ENCODE measurements around the gene EEFSEC.

Gene EEFSEC

DNA sequence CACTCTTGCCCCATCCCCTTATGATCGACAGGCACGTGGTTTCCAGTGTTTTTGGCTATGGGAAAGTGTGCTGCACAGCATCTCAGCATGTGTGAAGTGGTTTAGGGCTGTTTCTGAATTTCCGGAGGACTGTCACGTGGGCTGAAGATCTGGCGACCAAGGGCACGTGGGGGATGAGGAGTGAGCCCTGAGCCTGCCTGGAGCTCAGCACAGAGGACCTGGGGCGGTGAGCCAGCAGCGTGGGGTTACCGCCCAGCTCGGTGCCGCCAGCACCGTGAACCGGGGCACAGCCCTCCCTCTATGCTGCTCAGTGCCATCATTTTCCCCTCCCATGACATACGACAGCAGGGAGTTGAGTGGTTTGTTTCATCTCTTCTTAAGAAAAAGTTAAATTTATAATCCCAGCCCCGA lies 163.2 kb downstream of the EEFSEC start:
- no peak for DNase-seq (ENCODE audit: low read depth, low spot score)

DNA sequence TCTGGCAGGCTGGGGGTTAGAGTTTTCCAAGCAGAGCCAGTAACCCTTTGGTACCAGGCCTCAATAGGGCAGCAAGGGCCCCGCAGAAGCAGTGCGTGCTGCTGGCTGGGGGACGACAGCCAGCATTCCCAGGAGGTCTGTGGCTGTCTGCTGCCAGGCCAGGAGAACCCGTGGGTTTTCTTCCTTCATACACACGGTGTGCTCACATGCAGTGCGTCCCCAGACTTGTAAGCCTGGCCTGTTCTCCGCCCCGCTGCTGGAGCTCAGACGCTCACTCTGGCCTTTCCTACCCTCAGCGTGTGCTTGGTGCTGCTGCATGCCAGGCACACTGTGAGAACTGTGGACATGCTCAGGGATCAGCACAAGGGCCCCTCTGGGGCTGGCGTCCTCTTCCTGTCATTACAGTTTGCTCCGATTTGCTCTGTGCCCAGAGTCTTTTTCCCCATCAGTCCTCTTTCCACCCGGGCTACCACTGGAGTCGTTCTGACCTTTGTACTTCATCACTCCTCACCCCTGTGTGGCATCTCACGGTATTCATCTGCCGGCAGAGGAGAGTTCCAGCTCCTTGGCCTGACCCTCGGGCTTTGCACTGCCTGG lies 163.9 kb downstream of the EEFSEC start:
- no peak for DNase-seq (ENCODE audit: low read depth, low spot score)

DNA sequence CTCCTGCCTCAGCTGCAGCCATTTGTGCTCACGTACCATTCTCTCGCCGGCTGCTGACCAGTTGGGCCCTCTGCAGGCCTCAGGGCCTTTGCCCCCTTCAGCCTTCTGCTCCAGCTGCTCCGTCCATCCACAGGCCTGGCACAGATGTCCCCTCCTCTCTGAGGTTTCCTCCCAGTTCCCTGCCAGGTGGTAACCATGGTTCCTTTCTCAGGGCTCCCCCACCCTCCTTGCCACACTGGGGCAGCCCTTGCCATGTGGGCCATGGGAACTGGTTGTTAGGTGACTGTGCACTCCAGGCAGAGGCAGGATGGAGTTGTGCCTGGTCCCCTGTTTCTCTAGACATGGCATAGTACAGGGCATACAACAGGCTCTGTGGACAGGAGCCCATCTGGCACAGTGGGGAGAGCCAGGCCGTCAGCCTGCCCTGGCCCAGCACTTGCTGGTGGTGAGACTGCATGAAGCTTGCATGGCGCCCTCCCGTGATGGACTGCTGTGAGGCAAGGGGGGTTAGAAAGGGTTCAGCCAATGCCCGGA lies 164.5 kb downstream of the EEFSEC start:
- DNase-seq (ENCODE audit: low read depth, low spot score) = no peak

DNA sequence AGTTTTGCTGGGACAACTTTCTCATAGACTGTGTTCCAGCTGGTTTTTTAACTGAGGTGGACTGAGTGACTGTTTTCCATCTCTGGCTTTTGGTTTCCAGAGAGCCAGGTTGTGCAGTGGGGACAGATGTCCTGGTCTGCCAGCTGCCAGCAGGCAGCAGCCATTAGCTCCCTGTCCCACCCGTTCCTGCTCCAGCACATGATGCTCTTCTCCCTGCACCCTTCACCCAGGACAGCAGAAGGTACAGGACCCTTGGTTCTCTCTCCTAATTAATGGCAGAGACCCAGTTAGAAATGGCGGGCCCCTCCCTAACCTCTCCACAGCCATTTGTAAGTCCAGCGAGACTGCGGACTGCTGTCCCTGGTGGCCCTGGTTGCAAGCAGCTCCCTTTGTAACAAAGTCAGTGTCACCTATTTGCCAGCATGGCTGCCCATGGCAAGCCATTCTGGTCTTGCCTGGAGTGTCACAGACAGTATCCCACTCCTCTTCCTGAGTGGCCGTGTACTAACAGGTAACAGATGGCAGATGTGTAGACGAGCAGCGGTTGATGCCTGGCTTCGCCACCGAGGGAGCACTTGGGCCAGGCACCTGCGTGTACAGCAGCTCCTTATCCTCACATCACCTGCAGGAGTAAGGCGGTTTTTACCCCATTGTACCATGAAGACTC lies 165.1 kb downstream of the EEFSEC start:
- DNase-seq (ENCODE audit: low read depth, low spot score) = no peak

DNA sequence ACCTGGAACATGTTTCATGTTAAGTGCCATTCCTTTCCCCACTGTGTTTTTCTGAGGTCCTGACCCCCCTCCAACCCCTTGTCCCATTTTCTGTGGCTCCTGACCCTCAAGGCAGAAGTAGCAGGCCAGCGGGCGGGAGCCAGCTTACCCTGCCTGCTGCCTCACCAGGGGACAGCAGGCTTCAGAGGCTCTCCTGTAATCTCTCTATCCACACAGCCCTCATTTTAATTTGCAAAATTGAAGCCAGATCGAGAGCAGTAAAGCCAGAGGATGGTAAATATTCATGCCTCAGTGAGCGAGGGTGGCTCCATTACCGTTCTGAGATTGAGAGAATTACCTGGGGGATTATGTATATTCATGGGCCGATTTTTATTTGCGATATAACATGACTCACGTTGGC lies 165.8 kb downstream of the EEFSEC start:
- no peak for DNase-seq (ENCODE audit: low read depth, low spot score)

DNA sequence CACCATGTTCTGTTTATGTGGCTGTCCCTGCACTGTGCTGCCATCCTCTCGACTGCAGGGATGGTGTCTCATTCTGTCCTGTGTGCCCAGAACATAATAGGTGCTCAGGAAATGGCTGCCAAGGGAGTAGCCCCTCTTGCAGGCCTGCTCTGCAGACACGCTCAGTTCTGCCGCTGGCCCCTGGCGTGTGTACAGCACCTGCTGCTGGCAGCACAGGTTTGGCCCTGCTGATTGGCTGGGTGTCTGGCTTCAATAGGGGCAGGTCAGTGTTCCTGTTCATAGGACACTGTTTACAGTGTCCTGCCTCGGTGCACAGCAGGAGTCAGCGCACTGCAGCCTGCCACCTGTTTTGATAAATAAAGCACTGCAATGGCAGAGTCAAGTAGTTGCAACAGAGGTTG lies 166.5 kb downstream of the EEFSEC start:
- DNase-seq (ENCODE audit: low read depth, low spot score) = no peak

DNA sequence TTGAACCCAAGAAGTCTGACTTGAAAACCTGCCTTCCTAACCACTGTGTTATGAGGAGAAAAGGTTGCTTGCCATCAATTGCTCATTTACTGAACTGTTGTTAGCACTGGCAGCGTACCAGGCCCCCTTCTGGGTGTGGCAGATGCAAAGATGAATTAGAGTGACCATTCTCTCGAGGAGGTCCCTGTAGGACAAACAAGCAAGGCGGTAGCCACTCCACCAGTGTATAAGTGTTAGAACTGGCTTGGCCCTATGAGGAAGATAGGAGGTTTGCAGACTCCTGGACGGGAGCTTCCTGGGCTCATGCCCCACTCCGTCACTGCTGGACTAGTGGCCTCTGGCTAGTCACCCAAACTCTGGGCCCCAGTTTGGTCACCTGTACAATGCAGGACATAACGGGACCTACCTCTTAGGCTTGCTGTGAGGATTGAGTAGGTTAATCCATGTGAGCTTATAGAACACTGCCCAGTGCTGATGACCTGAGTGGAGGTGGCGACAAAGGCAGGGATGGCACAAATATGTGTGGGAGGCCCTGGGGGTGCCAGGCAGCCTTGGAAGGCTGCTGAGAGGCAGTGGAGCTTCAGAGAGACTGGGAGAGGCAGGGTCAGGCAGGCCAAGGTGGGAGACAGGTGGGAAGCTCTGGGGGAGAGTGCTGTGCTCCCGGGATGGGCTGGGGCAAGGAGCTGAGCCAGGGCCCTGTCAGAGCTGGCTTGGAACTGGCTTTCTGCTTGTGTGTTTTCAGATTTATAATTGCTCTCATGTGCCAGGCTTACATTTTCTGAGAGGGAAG lies 167.5 kb downstream of the EEFSEC start:
- no peak for DNase-seq (ENCODE audit: low read depth, low spot score)

DNA sequence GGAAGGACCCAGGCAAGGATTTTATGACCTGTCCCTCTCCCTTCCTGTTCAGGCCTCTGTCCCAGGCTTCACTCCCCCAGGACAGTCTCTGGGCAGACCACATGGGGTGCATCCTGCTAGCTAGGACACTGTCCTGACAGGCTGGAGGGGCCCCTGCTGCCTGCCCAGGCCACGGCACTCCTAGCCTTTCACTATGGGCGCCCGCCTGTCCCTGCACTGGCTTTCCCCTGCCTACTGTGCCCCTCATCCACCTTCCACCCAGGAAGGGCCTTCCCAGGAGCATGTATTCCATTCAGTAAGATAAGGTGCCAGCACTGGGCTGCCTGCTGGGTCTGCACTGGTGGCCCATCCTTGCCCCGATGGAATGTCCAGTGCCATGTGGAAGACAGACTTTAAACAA lies 168.1 kb downstream of the EEFSEC start:
- no peak for DNase-seq (ENCODE audit: low read depth, low spot score)

DNA sequence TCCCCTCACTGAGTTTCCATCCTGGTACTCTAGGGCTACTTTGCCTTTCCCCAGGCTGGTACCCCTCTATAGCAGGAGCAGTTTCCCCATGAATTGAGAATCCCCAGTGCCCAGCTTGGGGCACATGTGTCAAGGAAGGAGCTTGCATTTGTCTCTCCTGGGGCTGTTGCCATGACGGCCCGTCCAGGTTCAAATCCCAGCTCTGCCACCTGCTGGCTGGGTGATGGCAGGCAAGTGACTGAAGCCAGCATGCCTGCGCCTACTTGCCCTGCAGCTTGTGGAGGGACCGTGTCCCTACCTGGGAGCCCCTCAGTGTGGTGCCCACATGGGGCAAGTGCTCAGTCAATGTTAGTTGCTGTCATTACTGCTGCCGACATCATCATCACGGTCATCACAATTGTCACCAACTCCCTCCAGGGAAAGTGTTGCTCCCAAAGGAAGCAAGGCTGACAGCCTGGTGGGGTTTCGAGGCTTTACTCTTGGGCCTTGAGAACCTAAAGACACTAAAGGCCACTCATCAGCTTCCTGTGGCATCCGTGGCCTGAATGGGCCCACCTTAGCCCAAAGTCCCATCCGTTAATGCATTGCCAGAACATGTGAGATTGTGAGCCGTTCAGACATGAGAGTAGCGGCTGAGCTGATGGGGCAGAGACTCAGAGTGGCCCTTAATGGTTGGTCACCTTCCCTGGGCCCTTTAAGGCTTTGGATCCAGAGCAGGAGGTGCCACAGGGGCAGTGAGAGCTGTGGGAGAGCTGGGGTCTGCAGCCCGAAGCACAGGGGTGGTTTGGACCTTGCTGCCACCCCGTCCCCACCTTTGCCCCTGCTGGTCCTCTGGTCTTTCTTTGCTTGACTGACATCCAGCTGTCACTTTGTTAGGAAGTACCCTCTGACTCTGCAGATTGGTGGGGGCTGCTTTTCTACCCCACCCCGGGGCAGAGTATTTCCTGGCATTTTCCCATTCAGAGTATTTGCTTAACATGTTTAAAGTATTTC lies 169.0 kb downstream of the EEFSEC start:
- DNase-seq (ENCODE audit: low read depth, low spot score) = no peak

DNA sequence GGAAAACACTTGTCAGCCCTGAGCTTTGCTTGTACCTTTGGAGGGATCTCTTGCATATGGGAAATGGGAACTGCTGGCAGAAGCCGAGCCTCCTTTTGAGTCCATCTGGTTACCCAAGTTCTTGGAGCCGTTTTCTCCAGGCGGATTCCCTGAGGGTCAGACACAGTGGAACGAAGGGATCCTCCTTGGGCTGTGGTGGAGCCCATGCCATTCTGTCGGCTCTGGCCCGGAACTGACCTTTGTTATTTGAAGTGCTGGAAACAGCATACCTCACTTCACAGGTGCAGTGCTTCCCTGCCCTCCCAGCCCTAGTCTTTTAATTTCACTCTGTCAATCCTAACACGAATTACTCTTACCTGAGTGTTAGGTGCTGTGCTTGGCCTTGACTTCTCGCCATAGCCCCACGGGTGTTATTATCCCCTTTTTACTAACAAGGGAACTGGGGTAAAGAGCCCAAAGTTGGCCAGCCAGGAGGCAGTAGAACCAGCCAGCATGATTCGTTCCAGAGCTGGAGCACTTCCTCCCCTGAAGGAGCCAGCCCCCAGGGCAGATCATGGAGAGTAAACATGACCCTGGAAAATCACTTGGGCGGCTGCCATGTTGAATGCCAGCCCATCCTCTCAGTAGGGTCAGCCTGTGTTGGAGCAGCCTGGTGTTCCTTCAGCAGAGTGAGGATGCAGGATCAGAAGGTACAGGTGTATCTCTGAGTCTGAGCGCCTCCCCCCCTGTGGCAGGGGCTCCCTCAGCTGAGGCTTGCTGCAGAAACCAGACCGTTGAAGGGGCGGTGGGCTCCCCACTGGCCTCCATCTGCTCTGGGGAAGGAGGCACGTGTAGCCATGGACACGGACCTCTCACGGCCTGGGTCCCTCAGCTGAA lies 170.2 kb downstream of the EEFSEC start:
- DNase-seq (ENCODE audit: low read depth, low spot score) = no peak

DNA sequence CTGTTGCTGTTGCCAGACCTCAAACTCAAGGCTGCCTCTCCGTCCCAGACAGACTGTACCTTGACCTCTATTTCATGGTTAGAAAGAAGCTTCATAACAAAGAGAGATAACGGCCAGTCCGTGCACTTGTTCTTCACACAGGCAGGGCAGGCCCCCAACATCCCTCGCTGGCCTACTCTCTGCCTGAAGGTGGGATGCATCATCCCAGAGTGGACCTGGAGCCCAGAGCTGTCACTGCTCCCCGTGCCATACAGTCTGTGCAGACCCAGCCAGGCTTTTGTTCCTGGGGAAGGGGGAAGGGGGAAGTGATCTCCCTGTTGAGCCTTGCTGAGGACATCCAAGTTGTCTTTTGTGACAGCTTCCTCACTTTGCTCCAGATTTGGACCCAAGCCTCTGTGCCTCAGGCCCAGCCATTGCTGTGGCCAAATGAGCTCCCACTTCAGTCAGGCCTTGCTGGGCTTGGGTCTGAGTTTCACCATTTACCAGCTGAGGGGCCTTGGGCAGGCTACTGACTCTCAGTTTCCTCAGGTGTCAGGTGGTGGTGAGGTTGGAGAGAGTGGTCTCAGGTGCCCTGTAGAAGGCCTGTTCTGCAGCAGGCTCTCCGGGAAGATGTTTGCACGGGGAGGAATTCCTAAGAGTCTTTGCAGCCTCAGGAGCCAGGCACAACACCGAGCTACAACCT lies 171.8 kb downstream of the EEFSEC start:
- no peak for DNase-seq (ENCODE audit: low read depth, low spot score)

DNA sequence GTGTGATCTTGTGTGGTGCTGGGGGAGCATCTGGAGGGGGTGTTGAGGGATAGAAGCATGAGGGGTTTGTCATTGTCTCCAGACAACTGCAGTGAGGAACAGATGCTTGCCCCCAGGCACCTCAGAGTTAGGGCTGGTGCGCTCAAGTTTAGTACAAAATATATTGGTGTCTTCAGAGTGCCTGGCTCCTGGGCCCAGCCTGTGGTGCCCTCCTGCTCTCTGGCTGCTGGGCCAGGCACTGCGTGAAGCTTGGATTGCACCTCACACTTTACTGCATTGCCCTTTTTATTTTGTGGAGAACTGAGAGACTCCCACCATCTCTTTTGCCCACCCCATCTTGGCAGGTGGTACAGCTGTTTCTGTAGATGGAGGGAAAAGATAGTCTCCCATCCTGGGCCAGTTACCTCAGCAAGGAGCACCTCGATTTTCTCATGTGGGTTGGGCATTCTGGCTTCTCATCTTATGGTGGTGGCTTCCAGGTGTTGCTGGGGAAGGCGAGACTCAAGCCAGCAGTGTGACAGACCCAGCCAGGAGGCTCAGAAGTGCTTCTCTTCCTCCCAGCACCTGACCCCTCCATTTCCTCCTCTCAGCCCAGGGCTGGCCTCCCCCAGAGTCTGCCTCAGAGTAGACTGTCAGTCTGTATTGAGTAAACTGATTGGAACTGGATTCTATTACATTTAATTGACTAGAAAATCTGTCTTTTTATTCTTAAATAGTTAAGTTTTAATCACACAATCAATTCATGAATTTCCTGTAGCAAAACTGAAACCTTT lies 173.0 kb downstream of the EEFSEC start:
- no peak for DNase-seq (ENCODE audit: low read depth, low spot score)

DNA sequence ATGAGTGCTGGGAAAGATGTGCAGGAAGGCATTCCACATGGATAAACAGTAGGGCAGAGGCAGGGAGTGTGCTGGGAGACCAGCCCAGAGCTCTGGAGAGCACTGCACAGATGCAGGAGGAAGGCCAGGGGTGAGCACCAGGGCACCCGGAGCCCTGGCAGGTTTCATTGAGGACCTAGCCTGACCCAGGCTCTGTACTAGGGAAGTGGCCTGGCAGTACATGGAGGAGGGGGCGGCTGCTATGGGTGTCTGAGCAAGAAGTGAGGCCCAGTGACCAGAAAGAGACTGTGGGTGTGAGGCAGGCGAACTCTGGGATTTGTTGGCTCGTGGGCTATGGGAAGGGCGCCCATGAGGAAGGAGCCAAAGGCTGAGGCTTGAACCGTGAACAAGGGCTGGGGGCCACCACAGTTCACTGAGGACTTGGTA lies 174.3 kb downstream of the EEFSEC start:
- DNase-seq (ENCODE audit: low read depth, low spot score) = no peak

DNA sequence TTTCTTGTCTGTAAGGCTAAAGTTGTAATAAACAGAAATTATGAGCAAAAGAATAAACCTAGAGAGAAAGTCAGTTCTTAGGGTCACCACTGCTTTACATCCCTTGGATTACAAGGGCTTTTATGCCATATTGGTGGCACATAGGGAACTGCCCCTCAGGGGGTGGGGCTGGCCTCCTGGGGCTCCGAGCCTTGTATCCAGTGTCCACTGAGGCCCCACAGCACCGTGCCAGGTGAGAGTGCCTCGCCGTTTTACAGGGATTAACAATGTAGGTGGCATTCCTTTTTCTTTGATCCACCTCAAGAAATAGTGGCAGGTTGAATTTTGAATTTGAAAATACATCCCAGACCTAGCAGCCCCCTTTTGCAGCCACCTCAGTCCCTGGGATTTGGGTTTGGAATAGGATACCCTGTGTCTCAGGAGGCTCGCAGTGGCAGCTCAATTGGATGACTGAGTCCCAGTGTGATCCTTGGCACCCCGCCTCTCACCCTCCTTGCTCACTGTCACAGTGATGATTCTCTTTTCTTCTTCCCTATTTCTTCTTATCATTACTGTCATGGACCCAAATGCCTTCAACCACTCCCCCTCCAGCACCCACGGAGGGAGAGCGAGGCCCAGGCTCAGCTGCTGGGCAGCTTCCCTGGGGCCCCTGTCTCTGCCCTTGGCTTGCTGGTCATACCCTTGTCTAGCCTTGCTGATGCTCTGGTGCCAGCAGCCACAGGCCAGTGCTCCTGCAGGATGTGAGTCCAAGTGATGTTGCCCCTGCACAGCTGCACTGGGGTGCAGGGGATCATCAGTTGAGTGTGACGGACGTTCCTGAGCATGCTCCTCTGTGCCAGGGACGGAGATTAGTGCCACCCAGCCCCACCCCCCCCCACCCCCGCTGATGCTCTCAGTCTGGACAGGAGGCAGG lies 175.5 kb downstream of the EEFSEC start:
- no peak for DNase-seq (ENCODE audit: low read depth, low spot score)

DNA sequence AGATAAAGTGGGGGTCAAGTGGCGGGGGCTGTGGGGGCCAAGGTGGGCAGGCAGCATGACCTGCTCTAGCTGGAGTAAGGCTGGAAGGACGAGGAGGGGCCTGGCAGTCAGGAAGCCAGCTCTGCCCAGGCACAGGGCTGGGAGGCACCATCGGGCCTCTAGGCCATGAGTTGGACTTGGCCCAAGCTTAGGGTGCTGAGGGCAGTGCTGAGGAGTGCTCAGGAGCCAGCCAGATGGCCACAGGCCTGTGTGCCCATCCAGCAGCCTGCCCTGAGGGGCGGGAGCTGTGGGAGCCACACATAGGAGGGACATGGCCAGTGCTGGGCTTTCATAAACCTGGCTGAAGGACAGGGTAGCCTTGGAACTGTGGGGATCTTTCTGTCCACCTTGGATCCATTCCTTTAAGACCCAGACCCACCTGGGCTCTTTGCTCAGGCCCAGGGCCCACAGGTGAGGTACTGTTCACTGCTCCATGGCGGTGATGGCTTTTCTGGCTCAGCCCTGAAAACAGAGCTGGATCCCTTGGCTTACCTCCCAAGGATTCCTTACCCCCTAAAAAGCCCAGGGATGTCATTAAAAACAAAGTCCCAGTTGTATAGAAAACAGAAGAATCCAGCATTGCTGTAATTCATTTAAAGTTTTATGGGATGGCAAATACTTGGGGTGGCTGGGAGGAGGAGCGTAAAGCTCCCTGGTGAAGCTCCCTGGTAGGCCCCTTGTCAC lies 176.4 kb downstream of the EEFSEC start:
- DNase-seq (ENCODE audit: low read depth, low spot score) = no peak

DNA sequence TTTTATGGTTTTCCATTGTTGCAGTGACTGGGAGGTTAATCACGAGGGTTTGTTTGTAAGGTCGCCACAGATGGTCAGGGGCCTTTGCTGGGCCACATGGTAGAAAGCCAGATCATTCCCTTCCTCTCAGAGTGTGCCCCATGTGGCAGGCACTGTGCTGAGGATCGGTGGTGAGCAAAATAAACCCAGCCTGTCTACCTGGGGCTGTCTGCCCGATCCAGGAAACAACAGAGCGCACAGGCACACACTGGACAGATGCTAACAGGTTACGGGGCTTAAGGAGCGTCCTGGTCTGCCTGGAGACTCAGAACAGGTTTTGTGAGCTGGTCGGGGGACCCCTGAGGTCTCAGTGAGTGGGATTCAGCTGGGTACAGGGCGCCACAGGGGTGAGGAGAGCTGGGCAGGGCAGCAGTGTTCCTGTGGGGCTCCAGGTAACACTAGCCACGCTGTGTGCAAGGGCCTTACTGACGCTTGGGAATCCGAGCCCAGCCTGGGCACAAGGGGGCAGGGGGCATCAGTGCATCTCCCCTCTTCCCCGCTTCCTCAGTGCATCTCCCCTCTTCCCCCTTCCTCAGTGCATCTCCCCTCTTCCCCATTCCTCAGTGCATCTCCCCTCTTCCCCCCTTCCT lies 177.0 kb downstream of the EEFSEC start:
- no peak for DNase-seq (ENCODE audit: low read depth, low spot score)

DNA sequence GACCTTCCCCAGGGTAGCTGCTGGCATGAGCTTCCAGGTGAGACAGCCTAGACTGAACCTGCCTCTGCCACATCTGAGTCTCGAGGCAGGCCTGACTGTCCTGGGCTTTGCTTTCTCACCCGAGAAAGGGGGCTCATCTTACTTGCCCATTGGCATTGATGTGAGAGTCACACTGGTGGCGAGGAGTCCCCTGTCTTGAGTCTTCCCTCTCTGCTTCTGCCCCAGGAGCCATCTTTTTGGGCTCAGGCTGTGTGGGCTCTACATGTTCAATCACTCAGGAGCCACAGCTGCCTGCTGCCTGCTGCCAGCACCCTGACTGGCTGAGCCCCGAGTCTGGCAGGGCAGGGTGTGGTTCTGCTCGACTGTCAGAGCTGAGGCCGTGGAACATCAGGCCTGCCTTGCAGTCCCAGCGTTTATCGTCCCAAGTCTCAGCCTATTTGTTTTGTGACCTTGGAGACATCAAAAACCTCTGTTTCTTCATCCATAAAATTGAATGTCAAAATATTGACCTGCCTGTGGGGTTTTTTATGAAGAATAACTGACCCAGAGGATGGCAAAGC lies 180.9 kb downstream of the EEFSEC start:
- no peak for DNase-seq (ENCODE audit: low read depth, low spot score)

All from activated naive CD8-positive, alpha-beta T cell treated with anti-CD3 and anti-CD28 coated beads, Interleukin-2, amount 50 U/mL, for 16 hours (primary cell).